Gastrocnemius medialis (tissue), 4 donors: ENCODE results near the gene RRM1.

ENCODE experiments used
- CTCF ChIP-seq, 5 experiments: fragments of 450-650 bp in 3 of 5; fragments of 200-600 bp in 2 of 5; sonication (generic) in 2 of 5; IDR thresholded peaks in 4 of 5; conservative IDR thresholded peaks in 1 of 5; 1 replicate in 4 of 5; 2 replicates in 1 of 5; pipeline ENCODE4 v1.5.1; 2016 to 2019; ENCODE audit warnings: antibody characterized with exemption in 5 of 5, mild to moderate bottlenecking in 3 of 5, moderate library complexity in 3 of 5
- POLR2A ChIP-seq, 2 donors: fragments of 450-650 bp; IDR thresholded peaks; one replicate each; pipeline ENCODE4 v1.6.1; 2017; ENCODE audit warnings: antibody characterized with exemption in 2 of 2, mild to moderate bottlenecking in 2 of 2, moderate library complexity in 2 of 2

- TF ChIP-seq CTCF (IDR thresholded peaks at IDR 0.05 in 4 of 5, conservative IDR thresholded peaks at IDR 0.05 in 1 of 5): no peak
- TF ChIP-seq POLR2A (IDR thresholded peaks at IDR 0.05): no peak
Observed at GRCh38 chr11:4060182-4060923, 34.2 kb upstream of the RRM1 start.
